ENCODE results near the gene PPP1R3F.

GRCh38 chrX:49220100-49220499, 49.5 kb upstream of the PPP1R3F start:
- no peak for TF ChIP-seq ARNTL (CRISPR knock-in tag; IDR thresholded peaks at IDR 0.05; ENCODE audit: borderline replicate concordance, low read depth)
- no peak for TF ChIP-seq ZFP30 (CRISPR knock-in tag; IDR thresholded peaks at IDR 0.05)
- TF ChIP-seq, protein P1, sequence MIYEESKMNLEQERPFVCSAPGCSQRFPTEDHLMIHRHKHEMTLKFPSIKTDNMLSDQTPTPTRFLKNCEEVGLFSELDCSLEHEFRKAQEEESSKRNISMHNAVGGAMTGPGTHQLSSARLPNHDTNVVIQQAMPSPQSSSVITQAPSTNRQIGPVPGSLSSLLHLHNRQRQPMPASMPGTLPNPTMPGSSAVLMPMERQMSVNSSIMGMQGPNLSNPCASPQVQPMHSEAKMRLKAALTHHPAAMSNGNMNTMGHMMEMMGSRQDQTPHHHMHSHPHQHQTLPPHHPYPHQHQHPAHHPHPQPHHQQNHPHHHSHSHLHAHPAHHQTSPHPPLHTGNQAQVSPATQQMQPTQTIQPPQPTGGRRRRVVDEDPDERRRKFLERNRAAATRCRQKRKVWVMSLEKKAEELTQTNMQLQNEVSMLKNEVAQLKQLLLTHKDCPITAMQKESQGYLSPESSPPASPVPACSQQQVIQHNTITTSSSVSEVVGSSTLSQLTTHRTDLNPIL (CRISPR knock-in tag; IDR thresholded peaks at IDR 0.05; ENCODE audit: low read depth), result no peak
- TF ChIP-seq, protein P2, sequence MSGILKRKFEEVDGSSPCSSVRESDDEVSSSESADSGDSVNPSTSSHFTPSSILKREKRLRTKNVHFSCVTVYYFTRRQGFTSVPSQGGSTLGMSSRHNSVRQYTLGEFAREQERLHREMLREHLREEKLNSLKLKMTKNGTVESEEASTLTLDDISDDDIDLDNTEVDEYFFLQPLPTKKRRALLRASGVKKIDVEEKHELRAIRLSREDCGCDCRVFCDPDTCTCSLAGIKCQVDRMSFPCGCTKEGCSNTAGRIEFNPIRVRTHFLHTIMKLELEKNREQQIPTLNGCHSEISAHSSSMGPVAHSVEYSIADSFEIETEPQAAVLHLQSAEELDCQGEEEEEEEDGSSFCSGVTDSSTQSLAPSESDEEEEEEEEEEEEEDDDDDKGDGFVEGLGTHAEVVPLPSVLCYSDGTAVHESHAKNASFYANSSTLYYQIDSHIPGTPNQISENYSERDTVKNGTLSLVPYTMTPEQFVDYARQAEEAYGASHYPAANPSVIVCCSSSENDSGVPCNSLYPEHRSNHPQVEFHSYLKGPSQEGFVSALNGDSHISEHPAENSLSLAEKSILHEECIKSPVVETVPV (CRISPR knock-in tag; IDR thresholded peaks at IDR 0.05), result no peak
- TF ChIP-seq TSHZ2 (CRISPR knock-in tag; IDR thresholded peaks at IDR 0.05), result no peak
- TF ChIP-seq PPARA (CRISPR knock-in tag; IDR thresholded peaks at IDR 0.05; ENCODE audit: borderline replicate concordance), result no peak
- TF ChIP-seq SNAI2 (CRISPR knock-in tag; IDR thresholded peaks at IDR 0.05), result no peak
- TF ChIP-seq BACH2 (CRISPR knock-in tag; IDR thresholded peaks at IDR 0.05; ENCODE audit: borderline replicate concordance), result no peak
- TF ChIP-seq, protein P3, sequence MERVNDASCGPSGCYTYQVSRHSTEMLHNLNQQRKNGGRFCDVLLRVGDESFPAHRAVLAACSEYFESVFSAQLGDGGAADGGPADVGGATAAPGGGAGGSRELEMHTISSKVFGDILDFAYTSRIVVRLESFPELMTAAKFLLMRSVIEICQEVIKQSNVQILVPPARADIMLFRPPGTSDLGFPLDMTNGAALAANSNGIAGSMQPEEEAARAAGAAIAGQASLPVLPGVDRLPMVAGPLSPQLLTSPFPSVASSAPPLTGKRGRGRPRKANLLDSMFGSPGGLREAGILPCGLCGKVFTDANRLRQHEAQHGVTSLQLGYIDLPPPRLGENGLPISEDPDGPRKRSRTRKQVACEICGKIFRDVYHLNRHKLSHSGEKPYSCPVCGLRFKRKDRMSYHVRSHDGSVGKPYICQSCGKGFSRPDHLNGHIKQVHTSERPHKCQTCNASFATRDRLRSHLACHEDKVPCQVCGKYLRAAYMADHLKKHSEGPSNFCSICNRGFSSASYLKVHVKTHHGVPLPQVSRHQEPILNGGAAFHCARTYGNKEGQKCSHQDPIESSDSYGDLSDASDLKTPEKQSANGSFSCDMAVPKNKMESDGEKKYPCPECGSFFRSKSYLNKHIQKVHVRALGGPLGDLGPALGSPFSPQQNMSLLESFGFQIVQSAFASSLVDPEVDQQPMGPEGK (CRISPR knock-in tag; IDR thresholded peaks at IDR 0.05; ENCODE audit: borderline replicate concordance), result no peak
- no peak for TF ChIP-seq OSR1 (CRISPR knock-in tag; IDR thresholded peaks at IDR 0.05)
- TF ChIP-seq GLIS3 (CRISPR knock-in tag; IDR thresholded peaks at IDR 0.05), result no peak
- TF ChIP-seq ZC3H10 (CRISPR knock-in tag; IDR thresholded peaks at IDR 0.05), result no peak

Data from SK-N-SH treated with all-trans-retinoic acid at 6 μM for 48 hours (cell line).